GM21360 (cell line): ENCODE measurements around the gene FIBCD1.

ENCODE experiments used
- ATAC-seq: cut with Tn5 transposase; IDR thresholded peaks from one replicate; pipeline ENCODE4 v1.9.1; 2021; ENCODE audit warnings: mild to moderate bottlenecking, moderate library complexity; ENCODE audit not compliant: unreplicated experiment

Gene FIBCD1, protein sequence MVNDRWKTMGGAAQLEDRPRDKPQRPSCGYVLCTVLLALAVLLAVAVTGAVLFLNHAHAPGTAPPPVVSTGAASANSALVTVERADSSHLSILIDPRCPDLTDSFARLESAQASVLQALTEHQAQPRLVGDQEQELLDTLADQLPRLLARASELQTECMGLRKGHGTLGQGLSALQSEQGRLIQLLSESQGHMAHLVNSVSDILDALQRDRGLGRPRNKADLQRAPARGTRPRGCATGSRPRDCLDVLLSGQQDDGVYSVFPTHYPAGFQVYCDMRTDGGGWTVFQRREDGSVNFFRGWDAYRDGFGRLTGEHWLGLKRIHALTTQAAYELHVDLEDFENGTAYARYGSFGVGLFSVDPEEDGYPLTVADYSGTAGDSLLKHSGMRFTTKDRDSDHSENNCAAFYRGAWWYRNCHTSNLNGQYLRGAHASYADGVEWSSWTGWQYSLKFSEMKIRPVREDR

DNA sequence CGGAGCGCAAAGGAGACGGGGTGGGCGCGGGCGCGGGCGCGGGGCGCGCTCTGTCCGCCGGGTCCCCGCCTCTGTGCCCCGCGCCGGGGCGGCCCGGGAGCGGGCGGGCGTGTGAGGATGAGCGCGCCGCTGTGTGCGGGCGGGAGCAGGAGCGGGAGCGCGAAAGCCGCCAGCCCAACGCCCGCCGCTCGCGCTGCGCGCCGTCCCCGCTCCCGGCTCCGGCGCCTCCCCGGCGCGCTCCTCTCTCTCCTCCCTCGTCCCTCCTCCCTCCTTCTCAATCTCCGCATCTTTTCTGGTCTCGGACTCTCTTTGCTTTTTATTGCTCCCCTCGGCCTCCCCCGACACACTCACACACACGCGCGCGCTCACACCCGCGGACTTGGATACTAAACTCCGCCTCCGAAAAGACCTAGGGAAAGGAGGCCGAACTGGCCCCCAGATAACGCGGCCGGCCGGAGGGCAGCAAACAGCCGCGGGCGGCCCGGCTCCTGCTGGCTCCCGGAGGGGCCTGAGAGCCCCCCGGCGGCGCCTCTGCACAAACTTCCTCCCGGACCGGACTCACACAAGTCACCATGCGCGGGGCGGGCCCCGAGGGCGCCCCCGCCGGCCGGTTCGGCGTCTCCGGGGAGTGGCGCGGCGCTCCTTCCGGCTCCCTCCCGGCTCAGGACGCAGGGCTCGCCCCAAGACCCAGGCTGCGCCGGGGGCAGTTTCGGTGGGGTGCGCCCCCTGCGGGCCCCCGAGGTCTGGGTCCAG lies at the start of gene FIBCD1:
FIBCD1 (minus strand) TSS at position 596 of the 753 bp plus-strand sequence. CDS start 640 bp downstream, outside the sequence.
- no peak for ATAC-seq

DNA sequence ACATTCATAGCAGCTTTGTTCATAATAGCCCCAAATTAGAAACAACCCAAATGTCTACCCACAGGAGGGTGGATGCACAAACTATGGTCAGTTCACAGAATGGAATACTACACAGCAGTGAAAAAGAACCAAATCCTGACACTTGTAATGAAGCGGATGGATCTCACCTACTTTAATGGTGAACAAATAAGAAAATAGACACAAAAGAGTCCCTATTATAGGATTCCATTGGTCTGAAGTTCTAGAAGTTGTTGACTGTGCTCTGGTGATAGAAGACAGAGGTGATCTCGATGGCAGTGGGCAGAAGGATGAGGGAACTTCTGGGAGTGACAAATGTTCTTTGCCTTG lies 49.3 kb upstream of the FIBCD1 start:
- ATAC-seq: no peak

DNA sequence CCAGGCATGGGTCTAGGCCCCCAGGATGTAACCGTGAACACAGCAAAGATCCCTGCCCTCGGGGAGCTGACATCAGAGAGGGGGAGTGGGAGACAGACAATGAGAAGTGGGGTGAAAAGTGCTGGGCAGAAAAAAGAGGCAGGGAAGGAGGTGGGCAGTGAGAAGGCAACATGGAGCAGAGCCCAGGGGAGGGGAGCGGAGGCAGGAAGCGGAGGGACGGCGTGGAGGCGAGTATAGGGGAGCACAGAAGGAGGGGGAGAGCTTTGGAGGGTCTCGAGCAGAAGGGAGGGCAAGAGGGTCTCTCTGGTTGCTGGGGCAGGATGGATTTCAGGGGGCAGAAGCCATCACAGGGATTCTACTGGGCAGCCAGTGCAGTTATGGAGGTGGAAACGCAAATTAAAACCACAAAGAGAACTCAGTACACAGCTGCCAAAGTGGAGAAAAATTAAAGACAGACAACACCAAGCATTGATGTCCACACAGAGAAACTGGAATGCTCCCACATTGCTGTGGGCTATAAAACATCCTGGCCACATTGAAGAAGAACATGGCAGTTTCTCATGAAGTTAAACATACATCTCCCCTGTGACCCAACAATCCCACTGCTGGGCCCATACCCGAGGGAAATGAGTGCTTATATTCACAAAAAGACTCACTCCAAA lies 48.8 kb upstream of the FIBCD1 start:
- no peak for ATAC-seq

DNA sequence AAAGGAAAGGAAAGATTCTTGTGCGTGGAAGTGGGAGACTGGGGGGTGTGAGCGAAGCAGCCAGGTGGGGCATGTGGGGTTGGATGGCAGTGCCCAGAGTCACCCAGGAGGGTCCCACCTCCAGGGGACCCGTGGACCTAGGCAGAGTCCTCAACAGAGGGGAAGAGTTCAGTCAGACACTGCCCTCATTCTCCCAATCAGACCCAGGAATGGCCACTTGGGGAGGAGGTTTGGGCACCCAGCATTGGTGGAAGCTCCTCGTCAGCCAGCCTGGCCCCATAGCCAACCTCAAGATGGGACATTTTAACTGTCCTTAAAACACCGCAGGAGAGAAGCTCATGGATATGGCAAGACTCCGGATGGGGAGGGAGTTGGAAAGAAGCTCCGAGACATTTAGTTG lies 48.0 kb upstream of the FIBCD1 start:
- ATAC-seq: no peak

DNA sequence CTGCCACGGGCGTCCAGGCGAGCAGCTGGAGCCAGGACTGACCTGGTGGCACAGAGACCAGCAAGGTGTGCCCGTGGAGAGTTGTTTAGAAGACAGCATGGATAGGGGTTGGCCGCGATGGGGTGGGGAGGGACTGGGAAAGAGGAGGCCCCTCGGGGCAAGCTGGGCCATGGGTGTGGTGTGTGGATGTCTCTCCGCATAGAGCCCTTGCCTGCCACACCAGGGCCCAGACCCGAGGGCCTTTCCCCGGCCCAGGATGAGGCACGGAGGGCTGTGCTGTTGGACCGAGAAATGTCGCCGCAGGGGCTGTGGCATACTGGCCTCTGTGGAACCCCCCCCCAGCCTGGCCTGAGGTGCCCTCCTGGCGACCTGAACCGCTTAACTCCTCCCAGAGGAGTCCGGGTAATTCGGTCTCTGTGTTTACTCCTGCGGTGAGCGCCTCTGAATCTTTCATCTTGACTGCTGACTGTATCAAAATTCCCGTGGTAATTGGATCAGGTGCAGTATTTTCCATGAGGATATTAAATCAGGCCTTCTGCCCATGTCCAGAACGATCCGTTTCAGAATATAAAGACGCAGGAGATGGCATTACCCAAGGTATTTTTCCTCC lies 47.4 kb upstream of the FIBCD1 start:
- ATAC-seq: no peak

DNA sequence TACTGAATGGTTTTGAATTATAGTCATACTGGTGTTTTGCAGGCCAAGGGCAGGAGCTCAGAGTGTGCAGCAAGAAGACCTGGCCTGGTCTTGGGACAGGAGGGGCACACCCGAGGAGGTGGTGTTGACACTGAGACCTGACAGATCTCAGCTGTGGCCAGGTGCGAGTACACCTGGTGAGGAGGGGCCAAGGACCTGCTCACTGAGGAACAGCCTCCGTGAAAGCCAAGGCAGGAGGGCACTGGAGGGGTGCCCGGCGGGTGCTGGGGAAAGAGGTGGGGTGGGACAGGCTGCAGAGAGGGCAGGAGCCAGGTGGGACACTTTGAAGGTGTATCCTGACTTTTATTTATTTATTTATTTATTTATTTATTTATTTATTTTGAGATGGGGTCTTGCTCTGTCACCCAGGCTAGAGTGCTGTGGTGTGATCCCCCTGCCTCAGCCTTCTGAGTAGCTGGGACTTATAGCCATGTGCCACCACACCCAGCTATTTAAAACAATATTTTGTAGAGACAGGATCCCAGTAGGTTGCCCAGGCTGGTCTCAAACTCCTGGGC lies 46.6 kb upstream of the FIBCD1 start:
- ATAC-seq: no peak

DNA sequence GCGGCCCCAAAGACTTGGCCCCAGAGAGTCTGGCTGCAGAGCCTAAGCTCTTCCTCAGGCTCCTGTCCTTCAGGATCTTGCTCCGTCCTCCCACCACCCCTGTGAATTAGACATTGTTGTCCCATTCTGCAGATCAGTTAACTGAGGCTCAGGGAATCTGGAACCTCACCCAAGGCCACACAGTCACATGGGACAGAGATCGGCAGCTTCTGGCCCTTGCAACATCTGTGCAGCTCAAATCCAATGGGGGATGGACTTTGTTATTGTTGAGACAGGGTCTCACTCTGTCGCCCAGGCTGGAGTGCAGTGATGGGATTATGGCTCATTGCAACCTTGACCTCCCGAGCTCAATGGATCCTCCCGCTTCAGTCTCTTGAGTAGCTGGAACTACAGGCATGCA lies 46.0 kb upstream of the FIBCD1 start:
- ATAC-seq: no peak

DNA sequence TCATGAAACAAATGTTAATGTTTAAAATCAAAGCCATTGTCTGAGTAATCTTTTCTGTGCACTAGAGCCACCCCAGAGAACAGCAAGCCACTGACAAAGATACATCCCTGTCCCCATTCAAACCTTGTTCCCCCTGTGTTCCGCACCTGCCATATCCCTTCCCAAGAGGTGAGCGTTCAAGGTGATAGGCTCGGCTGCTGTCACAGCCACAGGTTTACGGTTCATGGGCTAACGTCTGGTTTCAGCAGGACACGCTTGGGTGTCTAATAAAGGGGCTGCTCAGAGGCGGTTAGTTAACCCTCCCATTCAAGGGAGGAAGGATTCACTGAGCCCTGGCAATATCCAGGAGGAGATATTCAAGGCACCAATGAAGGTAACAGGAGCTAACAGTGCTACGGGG lies 45.5 kb upstream of the FIBCD1 start:
- no peak for ATAC-seq

DNA sequence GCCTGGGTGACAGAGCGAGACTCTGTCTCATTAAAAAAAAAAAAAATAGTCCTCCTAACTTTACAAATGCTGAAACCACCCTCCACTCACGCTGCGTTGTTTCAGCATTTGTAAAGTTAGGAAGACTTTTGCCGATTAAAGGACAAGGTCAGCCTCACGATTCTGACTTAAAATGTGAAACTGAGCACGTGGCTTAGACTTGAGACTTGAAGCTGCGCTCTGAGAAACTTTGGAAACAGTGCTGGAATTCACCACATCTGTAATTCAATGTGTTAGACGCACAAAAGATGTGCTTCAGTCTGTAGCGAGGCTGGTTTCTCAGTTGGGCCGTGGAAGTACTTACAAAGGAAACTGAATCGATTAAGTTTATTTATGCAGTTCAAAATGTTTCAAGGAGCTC lies 44.9 kb upstream of the FIBCD1 start:
- no peak for ATAC-seq

DNA sequence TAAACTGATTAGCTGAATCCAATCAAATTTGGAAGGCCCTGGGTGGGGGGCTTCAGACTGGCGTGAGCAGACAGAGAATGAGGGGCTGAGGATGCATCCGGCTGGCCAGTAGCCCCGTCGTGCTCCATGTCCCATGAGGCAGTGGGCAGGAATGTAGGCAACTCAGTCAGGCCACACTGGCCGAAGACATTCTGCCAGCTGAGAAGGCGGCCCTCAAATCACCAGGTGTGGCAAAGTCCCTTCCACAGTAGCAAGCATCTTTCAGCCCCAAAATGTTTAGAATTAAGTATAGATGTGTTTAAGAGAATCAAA lies 44.3 kb upstream of the FIBCD1 start:
- no peak for ATAC-seq

DNA sequence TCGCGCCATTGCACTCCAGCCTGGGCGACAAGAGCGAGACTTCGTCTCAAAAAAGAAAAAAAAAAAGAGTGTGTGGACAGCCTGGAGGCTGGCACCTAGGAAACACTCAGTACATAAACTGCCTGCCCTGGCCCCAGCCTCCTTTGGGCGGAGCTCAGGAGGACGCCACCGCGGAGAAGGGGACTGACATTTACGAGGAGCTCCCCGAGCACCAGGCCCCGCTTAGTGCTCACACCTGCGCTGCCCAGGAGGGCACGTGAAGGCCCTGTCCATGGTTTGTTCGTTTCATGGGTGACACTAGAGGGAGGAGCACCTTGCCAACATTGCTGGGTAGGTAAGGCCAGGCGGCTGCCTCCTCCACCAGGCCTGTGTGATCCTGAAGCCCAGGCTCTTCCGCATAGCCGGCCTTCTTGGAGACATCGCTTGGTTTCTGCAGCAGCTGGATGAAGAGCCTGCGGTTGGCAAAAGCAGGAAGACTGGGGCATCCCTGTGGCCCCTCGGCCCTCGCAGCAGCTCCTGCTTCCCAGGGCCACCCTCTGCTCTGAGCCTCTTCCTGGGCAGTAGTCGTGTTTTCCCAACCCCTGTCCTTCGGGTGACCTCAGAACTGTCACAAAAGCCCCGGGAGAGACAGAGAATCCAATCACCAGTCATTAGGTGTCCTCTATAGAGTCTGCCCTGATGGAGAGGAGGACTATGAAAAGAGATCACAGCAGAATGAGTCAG lies 43.8 kb upstream of the FIBCD1 start:
- ATAC-seq: no peak

DNA sequence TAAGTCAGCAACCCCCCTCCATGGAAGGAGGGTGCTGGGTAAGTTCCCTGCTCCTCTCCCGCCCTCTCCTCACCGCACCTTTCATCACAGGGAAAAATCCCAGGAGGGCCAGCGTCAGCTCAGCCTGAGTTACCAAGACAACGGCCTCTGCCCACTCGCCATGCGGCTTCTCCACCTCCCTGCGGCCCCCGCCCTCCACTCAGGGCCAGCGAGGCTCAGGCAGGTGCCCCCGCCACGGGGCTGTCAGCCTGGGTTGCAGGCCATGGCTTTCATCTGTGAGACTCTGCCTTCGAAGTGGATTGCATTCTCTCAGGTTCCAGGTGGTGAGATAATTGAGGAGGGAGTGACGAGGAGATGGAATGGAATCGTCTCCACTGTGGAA lies 42.7 kb upstream of the FIBCD1 start:
- ATAC-seq: no peak

DNA sequence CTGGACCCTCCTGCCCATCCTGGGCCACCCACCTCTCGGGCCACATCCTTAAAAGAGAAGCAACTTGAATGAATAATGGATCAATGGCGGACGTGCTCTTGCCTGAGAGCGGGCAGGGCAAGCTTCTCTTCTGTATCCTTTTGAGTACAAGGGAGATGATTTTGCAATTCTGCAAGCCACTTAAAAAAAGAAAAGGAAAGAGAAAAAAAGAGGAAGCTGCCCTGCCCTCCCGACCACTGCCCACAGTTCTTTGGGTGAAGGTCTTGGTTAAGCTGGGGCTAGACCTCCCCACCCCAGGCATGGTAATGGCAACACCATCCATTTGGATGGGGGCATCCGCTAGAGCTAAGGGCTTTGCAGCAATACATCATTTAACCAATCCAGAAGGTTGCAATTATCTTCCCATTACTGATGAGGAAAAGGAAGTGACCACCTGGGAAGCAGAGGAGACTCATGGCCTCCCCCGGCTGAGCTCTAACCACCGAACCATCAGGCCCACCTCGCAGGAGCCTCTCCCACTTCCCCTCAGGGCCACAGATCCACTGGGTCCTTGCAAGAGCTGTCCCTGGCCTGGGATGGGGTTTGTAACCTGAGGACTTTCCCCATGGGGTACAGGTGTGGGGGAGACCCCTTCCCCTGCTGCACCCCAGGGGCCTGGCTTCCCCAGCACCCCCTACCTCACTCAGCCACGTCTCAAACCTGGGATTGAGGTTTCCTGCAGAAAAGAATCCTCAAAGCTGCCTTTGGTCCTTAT lies 42.1 kb upstream of the FIBCD1 start:
- ATAC-seq: no peak

DNA sequence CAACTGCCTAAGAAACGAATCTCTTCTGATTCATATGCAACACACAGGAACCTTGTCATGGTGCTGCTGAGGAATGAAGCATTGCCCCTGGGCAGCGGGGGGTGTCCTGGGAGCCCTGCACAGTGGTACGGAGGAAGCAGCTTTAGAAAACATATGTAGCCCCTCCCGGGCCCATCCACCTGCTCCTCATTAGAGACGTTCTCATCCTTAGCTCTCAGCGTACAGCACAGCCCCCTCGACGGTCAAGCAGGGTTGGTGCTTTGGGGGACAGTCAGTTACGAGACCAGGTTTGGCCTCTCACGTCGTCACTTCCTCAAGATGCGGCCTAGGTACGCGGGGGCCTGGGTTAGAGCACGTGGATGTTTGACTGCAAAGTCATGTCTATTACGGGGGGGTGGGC lies 41.5 kb upstream of the FIBCD1 start:
- ATAC-seq: no peak

DNA sequence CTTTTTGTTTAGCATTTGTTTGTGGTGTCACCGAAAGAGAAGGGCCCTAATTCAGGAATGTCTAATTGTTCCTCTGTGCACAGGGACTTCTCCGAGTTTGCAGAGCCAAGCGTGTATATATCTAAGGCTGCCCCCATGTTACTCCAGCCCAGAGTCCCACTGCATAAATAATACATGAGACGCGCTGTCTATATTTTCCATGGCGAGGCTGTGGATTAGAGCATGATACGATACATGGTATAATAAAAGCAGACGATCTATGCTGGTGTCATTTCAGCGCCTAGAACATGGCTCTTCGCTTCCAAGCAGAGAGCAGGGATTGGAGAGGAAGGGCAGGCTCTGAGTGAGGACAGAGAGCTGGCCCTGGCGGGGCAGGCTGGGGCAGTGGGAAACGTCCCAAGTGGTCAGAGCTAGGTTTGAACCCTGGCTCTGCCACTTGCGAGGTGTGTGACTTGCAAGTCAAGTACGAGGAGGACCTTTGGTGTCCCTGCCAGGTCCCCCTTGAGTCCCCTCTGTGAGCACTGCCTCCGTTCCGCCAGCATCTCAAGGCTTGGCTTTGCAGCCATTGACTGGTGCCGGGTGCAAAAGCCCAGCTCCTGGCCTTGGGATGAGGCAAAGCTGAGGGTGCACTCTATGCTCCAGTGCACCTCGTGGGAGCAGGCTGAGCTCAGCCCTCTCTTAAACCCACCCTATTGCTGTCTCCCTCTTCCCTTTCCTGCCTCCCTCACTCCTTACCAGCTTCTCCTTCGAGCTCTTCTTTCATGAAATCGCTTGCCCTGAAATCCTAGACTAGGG lies 40.7 kb upstream of the FIBCD1 start:
- no peak for ATAC-seq

DNA sequence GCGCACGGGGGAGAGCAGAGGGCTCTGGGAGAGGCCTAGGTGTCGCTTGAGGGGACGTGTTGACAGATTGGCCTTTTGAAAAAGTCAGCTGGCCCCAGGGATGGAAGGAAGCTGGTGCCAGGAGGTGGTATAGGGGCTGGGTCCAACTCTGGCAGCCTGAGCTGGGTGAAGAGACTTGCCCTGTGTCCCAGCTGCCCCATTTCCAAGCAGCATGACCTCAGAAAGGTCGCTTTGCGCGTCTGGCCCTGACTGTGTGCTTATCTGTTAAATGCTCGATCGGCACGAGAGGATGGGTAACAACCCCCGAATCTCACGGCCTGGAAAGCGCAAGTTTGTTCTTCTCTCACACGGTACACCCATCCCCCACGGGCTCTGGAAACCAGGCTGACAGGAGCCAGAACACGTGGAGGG lies 38.8 kb upstream of the FIBCD1 start:
- no peak for ATAC-seq

DNA sequence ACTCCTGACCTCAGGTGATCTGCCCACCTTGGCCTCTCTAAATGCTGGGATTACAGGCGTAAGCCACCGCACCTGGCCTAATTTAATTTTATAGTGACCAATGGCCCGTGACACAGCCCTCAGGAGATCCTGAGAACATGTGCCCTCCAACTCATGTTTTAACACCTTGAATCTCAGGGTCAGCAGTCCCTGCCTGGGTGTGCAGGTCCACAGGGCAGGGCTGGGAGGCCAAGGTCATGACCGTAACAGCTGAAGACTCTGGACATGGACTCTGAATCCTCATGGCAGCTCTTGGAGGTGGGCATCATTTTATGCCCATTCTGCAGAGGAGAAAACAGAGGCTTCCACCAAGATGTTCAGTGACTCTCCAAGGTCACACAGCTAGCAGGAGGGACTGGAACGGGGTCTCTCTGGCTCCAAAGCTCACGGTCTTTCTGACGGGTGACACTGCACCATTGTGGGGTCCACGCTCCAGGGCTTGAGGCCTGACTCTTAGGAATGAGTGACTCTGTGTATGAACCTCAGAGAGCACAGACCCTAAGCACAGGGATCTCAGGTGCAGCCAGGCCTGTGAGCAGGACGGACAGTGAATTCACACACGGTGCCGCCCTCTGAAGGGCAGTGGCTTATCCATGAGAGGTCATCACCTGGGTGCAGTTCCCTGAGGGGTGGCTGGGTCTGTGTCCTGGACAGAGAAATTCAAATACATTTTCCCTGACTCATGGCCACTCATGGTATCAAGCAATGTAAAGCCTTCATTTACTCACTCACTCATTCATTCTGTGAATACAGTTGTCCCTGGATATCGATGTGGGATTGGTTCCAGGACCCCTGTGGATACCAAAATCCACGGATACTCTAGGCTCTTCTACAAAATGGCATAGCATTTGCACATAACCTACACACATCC lies 37.1 kb upstream of the FIBCD1 start:
- ATAC-seq: no peak

DNA sequence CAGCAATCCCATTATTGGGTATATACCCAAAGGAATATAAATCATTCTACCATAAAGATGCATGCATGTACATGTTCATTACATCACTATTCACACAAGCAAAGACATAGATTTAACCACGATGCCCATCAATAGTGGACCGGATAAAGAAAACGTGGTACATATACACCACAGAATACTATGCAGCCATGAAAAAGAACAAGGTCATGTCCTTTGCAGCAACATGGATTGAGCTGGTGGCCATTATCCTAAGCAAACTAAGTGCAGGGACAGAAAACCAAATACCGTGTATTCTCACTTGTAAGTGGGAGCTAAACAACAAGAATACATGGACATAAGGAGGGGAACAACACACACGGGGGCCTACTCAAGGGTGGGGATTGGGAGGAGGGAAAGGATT lies 36.1 kb upstream of the FIBCD1 start:
- no peak for ATAC-seq
